GM12891 (cell line): Measurements from ENCODE around the gene EML2.

Experiments used
- PAX5 ChIP-seq: IDR thresholded peaks from 2 replicates; pipeline ENCODE4 v1.6.1; 2011; ENCODE audit warnings: low read length, moderate library complexity, mild to moderate bottlenecking; ENCODE audit not compliant: insufficient read depth, severe bottlenecking
- POLR2A ChIP-seq: IDR thresholded peaks from 2 replicates; pipeline ENCODE4 v1.6.1; 2011; ENCODE audit warnings: low read depth, low read length, control low read depth
- POLR2AphosphoS5 ChIP-seq: IDR thresholded peaks from 2 replicates; pipeline ENCODE4 v1.6.1; 2011; ENCODE audit warnings: low read depth, low read length, control low read depth
- POU2F2 ChIP-seq: IDR thresholded peaks from 2 replicates; pipeline ENCODE4 v1.6.1; 2011; ENCODE audit warnings: low read depth, mild to moderate bottlenecking, control low read depth, low read length, moderate library complexity
- SPI1 ChIP-seq: IDR thresholded peaks from 2 replicates; pipeline ENCODE4 v1.6.1; 2011; ENCODE audit warnings: low read depth, low read length, control low read depth
- TAF1 ChIP-seq: IDR thresholded peaks from 2 replicates; pipeline ENCODE4 v1.6.1; 2011; ENCODE audit warnings: low read depth, low read length, control low read depth

DNA sequence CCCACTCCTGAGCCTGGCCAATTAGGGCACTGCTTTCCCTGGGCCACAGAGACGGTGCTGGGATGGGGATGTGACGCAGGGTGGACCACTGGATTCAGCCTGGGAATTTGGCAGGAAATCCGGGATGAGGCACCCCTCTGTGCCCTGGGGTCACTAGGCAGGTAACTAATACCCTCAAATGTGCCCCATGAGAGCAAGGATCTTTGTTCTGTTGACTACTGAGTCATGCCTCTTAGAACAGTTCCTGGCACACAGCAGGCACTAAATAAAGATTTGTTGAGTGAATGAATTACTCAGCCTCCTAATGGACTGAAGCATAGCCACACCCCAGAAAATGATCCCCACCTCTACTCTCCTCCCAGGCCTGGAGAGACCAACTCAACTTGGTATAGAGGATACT, 70.5 kb downstream of the EML2 start:
- TF ChIP-seq POLR2AphosphoS5 (no peak), POLR2A (no peak), POU2F2 (no peak), TAF1 (no peak), SPI1 (no peak), PAX5 (no peak)
